Testis (tissue), 3 donors: ENCODE measurements around the gene LARGE1. TPM values are rescaled to one million over a fixed set of nuclear protein-coding genes. Genes with fewer than 3 reads are reported as not detected.
A peak's percentile ranks its signal among the peaks of the same experiment; 100 is the strongest.

Source experiments
- DNase-seq: peaks from one replicate; pipeline ENCODE4 v3.0.0-alpha.2; 2019
- H3K27ac ChIP-seq, 2 donors: fragments of 200-600 bp; sonication (generic); one replicate each; pipeline ENCODE4 v1.5.1; 2019
- H3K27me3 ChIP-seq: fragments of 200-600 bp; sonication (generic); one replicate; pipeline ENCODE4 v1.5.1; 2019
- H3K36me3 ChIP-seq: fragments of 200-600 bp; sonication (generic); one replicate; pipeline ENCODE4 v1.5.1; 2017; ENCODE audit warnings: low read depth; ENCODE audit errors: missing control alignments
- H3K4me1 ChIP-seq: fragments of 200-600 bp; sonication (generic); one replicate; pipeline ENCODE4 v1.5.1; 2019
- H3K4me3 ChIP-seq, 2 donors: fragments of 200-600 bp; sonication (generic); one replicate each; pipeline ENCODE4 v1.5.1; 2017 to 2019
- H3K9me3 ChIP-seq: fragments of 200-600 bp; sonication (generic); one replicate; pipeline ENCODE4 v1.5.1; 2017
- POLR2A ChIP-seq: fragments of 450-650 bp; IDR thresholded peaks from one replicate; pipeline ENCODE4 v1.6.1; 2017; ENCODE audit warnings: antibody characterized with exemption, mild to moderate bottlenecking, moderate library complexity
- WGBS, 2 donors: methylation state at CpG; one replicate each; pipeline ENCODE4 v1.1.5; 2018; 5-methylcytosine and 5-hydroxymethylcytosine counted together
- intact Hi-C: fragments of 100-400 bp; cut with DNase I; formaldehyde crosslinking; loops from one replicate; pipeline ENCODE4 v1.15.1; 2023; ENCODE audit warnings: low total_unique reads
- polyA plus RNA-seq: library from polyadenylated mRNA; stranded (reverse); fragments of 350-450 nt; fragmentation: Illumina TruSeq; extraction: RNeasy Lipid Tissue Mini Kit (QIAGEN cat#74804); gene quantifications from one replicate; pipeline ENCODE4 v1.2.3, GENCODE V29; 2014; ENCODE audit warnings: low read depth, low replicate concordance; ENCODE audit not compliant: insufficient read depth
- total RNA-seq, 2 donors: library from RNA; depleted of rRNA; stranded (reverse); fragments of >200 nt; gene quantifications; one replicate each; pipeline ENCODE4 v1.2.3, GENCODE V29; 2016
- TF ChIP-seq, protein P1 (sequence below), 3 experiments: fragments of 450-650 bp in 2 of 3; fragments of 200-600 bp in 1 of 3; sonication (generic) in 1 of 3; IDR thresholded peaks; one replicate each; pipeline ENCODE4 v1.5.1; 2016 to 2019; ENCODE audit warnings: antibody characterized with exemption in 3 of 3, mild to moderate bottlenecking in 2 of 3, moderate library complexity in 1 of 3

The LARGE1 gene
- total and polyA plus RNA-seq, 3 donors from 2014 or later = 19.5 to 27.3 (median 21.8) TPM

DNA sequence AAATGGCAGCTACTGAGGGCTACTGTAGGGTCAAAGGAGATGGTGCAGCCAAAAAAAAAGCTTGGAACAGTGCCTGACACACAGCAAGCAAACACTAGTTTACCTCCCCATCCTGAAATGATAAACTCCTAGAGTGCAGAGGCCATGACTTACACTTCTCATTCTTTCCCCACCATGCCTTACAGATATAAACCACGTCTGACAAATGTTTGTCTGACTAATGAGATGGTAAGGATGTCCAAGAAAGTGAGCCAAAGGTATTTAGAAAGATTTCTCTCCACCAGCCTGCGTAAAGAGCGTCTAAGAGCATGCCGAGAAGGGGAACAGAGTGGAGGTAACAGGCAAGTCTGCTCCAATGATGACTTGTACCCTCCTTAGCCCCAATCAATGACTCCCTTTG is 99.0 kb downstream of the LARGE1 start:
- WGBS, 2 donors = 92 to 98% methylated on average over 4 of the region's 4 CpGs
- intact Hi-C loops = no loop called here
- TF ChIP-seq, protein P1, sequence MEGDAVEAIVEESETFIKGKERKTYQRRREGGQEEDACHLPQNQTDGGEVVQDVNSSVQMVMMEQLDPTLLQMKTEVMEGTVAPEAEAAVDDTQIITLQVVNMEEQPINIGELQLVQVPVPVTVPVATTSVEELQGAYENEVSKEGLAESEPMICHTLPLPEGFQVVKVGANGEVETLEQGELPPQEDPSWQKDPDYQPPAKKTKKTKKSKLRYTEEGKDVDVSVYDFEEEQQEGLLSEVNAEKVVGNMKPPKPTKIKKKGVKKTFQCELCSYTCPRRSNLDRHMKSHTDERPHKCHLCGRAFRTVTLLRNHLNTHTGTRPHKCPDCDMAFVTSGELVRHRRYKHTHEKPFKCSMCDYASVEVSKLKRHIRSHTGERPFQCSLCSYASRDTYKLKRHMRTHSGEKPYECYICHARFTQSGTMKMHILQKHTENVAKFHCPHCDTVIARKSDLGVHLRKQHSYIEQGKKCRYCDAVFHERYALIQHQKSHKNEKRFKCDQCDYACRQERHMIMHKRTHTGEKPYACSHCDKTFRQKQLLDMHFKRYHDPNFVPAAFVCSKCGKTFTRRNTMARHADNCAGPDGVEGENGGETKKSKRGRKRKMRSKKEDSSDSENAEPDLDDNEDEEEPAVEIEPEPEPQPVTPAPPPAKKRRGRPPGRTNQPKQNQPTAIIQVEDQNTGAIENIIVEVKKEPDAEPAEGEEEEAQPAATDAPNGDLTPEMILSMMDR (IDR thresholded peaks at IDR 0.05) = no peak
- TF ChIP-seq POLR2A = no peak
- DNase-seq = no peak
- H3K27me3 ChIP-seq = no peaks in the 10 kb centered on the region
- no peaks in the 10 kb centered on the region for H3K4me1 ChIP-seq
- no peak overlapping the region for H3K4me3 ChIP-seq
- H3K36me3 ChIP-seq = no peaks in the 10 kb centered on the region
- H3K9me3 ChIP-seq = no peaks in the 10 kb centered on the region
- H3K27ac ChIP-seq = no peak overlapping the region

- H3K36me3 ChIP-seq = no peaks in the 10 kb centered on the region
- H3K27me3 ChIP-seq = no peaks in the 10 kb centered on the region
- no peaks in the 10 kb centered on the region for H3K4me1 ChIP-seq
- intact Hi-C loops = no loop called here
- 80 to 94% methylated on average over 3 of the region's 3 CpGs for WGBS, 2 donors
- H3K27ac ChIP-seq = no peak overlapping the region
- no peak for TF ChIP-seq POLR2A
- TF ChIP-seq, protein P1 (IDR thresholded peaks at IDR 0.05) = no peak
- H3K4me3 ChIP-seq = no peak overlapping the region
- no peak for DNase-seq
- H3K9me3 ChIP-seq = no peaks in the 10 kb centered on the region
Observed at GRCh38 chr22:33819743-33820142, 100.5 kb downstream of the LARGE1 start.

DNA sequence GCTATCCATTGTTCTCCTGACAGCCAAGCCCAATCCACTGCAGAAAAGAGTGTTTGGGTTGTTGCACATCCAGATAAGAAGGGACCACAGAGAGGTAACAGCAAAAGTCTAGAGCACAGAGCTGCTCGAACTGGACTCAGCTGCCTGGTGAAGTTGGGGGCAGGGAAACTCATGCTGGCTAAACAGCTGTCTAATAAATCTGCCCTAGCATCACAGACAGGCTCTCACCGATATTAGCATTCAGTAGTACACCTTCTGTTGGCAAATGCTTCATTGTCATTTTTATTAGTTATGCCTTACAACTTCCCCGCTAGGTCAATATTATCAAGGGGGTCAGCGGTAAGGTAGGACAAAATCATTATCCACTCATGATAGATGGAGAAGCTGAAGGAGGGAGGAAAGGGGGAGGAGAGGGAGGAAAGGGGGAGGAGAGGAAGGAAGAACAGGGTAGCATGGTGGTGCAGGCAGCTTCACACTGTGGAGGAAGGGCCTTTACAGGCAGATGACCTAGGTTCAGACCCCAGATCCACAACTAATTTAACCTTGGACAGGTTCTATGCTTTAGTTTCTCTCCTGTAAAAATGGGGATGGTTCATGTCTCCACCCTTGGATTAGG is 102.7 kb downstream of the LARGE1 start:
- WGBS, 2 donors = 69 to 83% methylated on average over 4 of the region's 4 CpGs
- no peak for DNase-seq
- intact Hi-C loops = no loop called here

GRCh38 chr22:33812360-33812977 is 107.8 kb downstream of the LARGE1 start:
- H3K36me3 ChIP-seq = no peaks in the 10 kb centered on the region
- DNase-seq = no peak
- 87% methylated on average over 7 of the region's 7 CpGs for WGBS, 2 donors
- H3K4me3 ChIP-seq = no peak overlapping the region
- TF ChIP-seq, protein P1 (IDR thresholded peaks at IDR 0.05) = no peak
- TF ChIP-seq POLR2A = no peak
- H3K27ac ChIP-seq = no peak overlapping the region
- H3K4me1 ChIP-seq = no peaks in the 10 kb centered on the region
- intact Hi-C loops = no loop called here
- H3K27me3 ChIP-seq = no peaks in the 10 kb centered on the region
- no peaks in the 10 kb centered on the region for H3K9me3 ChIP-seq

More for the DNA sequence above, 102.7 kb downstream of the LARGE1 start:
- H3K4me1 ChIP-seq = no peaks in the 10 kb centered on the region
- H3K27me3 ChIP-seq = no peaks in the 10 kb centered on the region
- no peak overlapping the region for H3K27ac ChIP-seq
- no peak overlapping the region for H3K4me3 ChIP-seq
- H3K36me3 ChIP-seq = no peaks in the 10 kb centered on the region
- no peak for TF ChIP-seq POLR2A
- no peaks in the 10 kb centered on the region for H3K9me3 ChIP-seq

DNA sequence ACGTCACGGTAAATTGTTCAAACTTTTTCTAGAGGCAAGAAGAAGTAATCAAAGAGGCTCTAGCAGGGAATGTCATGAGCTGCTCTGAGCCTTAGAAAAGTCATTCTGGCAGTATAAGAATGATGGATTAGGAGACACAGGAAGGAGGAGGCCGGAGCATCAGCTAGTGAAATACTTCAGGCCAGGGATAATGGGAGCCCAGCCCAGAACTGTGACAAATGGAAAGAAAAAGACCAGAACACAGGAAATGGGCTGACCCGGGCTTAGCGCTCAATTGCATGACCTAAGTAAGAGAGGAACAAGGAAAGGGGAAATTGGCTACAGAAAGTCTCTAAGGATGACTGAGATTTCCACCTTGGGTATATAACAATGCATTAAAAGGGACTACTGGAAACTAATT is 108.6 kb downstream of the LARGE1 start:
- no peak for TF ChIP-seq POLR2A
- TF ChIP-seq, protein P1 (IDR thresholded peaks at IDR 0.05) = no peak
- Histone ChIP-seq H3K4me1 (no peaks in the 10 kb centered on the region), H3K36me3 (no peaks in the 10 kb centered on the region), H3K9me3 (no peaks in the 10 kb centered on the region), H3K27me3 (no peaks in the 10 kb centered on the region), H3K4me3 (no peak overlapping the region), H3K27ac (no peak overlapping the region)
- intact Hi-C loops = no loop called here
- WGBS, 2 donors = 54 to 59% methylated on average over 5 of the region's 5 CpGs
- peak; percentile 17 for DNase-seq
